Kidney (tissue), 14 donors: Measurements from ENCODE around the gene PSMB10. TPM values are rescaled to one million over a fixed set of nuclear protein-coding genes. Genes with fewer than 3 reads are reported as not detected.
"Not testable (repeated sequence)": the region's sequence is repeated elsewhere in the genome, so short reads cannot be mapped to it uniquely, and the experiment has no call there.

Source experiments
- DNase-seq, 5 donors: peaks; one replicate each; pipeline ENCODE4 v3.0.0-alpha.2; 2013 to 2020
- FAIRE-seq: peaks from 2 replicates; lab custom pipeline; 2012; peaks lifted over from hg19 to GRCh38; lab: Jason Lieb, UNC
- H3K27ac ChIP-seq, 2 donors: one replicate each; pipeline ENCODE4 v1.7.0; 2013; ENCODE audit warnings: low read depth in 2 of 2, low read length in 2 of 2, inconsistent platforms in 1 of 2
- H3K27me3 ChIP-seq: one replicate; pipeline ENCODE4 v1.7.1; 2013; ENCODE audit warnings: low read length, inconsistent platforms; ENCODE audit not compliant: control insufficient read depth, insufficient read depth
- H3K36me3 ChIP-seq, 3 donors: one replicate each; pipeline versions ENCODE4 v1.7.0 to v1.7.1; 2013; ENCODE audit warnings: low read length in 3 of 3, control low read depth in 1 of 3, inconsistent platforms in 1 of 3; ENCODE audit not compliant: insufficient read depth in 3 of 3, control insufficient read depth in 2 of 3
- H3K4me1 ChIP-seq, 3 donors: one replicate each; pipeline versions ENCODE4 v1.7.0 to v1.7.1; 2013; ENCODE audit warnings: low read length in 3 of 3, inconsistent platforms in 1 of 3, low read depth in 1 of 3; ENCODE audit not compliant: control insufficient read depth in 2 of 3, insufficient read depth in 2 of 3
- H3K4me3 ChIP-seq, 3 donors: one replicate each; pipeline versions ENCODE4 v1.7.0 to v1.8.1; 2013; ENCODE audit warnings: low read length in 3 of 3, control low read depth in 1 of 3, inconsistent platforms in 1 of 3
- H3K9ac ChIP-seq, 3 donors: one replicate each; pipeline versions ENCODE4 v1.7.0 to v1.7.1; 2013; ENCODE audit warnings: low read length in 3 of 3, control low read depth in 1 of 3, inconsistent platforms in 1 of 3
- H3K9me3 ChIP-seq, 3 donors: one replicate each; pipeline versions ENCODE4 v1.7.0 to v1.7.1; 2013; ENCODE audit warnings: low read length in 3 of 3, control low read depth in 1 of 3, inconsistent platforms in 1 of 3; ENCODE audit not compliant: control insufficient read depth in 2 of 3, insufficient read depth in 1 of 3
- CTCF ChIP-seq: IDR thresholded peaks from 3 replicates; pipeline ENCODE4 v1.5.1; 2012; ENCODE audit warnings: mild to moderate bottlenecking, moderate library complexity, borderline replicate concordance; ENCODE audit not compliant: insufficient read depth; ENCODE audit errors: extremely low read depth
- intact Hi-C: fragments of 100-400 bp; cut with DNase I; formaldehyde crosslinking; loops from one replicate; pipeline ENCODE4 v1.11.1; 2022
- polyA plus RNA-seq: library from polyadenylated mRNA; stranded (reverse); fragments of 350-450 nt; fragmentation: Illumina TruSeq; extraction: RNeasy Lipid Tissue Mini Kit (QIAGEN cat#74804); gene quantifications from one replicate; pipeline ENCODE4 v1.2.3, GENCODE V29; 2014; ENCODE audit warnings: low read depth, low replicate concordance; ENCODE audit not compliant: insufficient read depth
- total RNA-seq: library from RNA; stranded (reverse); fragmentation: NEBNext Ultra II Directional; extraction: Animal tissue kit (Norgen Biotek cat#: 25700); gene quantifications from one replicate; pipeline ENCODE4 v1.2.1, GENCODE V29; 2021
- donor health status: control.
- donor health status: control.
- donor health status: control.
- donor health status: control.
- donor health status: control.
- donor health status: DM: yes; HTN: yes; CAD: no.
- donor health status: Normal renal cell carcinoma (clear cell type).

Gene PSMB10
- total and polyA plus RNA-seq, 2 donors from 2014 or later, result 76.4 to 78.6 TPM

- TF ChIP-seq CTCF, result no peak
- H3K4me1 ChIP-seq, result peaks cover 0 to 21% (median 17%) of the 10 kb centered on the region in 3 donors
- DNase-seq (no peak), FAIRE-seq (no peak)
- H3K27ac ChIP-seq, result no peak overlapping the region
- no peaks in the 10 kb centered on the region for H3K27me3 ChIP-seq
- H3K9me3 ChIP-seq, result no peaks in the 10 kb centered on the region
- H3K36me3 ChIP-seq, result peaks cover 0 to 13% (median 0%) of the 10 kb centered on the region in 3 donors
- H3K4me3 ChIP-seq, result no peak overlapping the region
- intact Hi-C loops, result no loop called here
- H3K9ac ChIP-seq, result no peak overlapping the region
Observed at GRCh38 chr16:67917852-67918236, 18.8 kb downstream of the PSMB10 start.

- Histone ChIP-seq H3K27me3 (no peaks in the 10 kb centered on the region), H3K27ac (no peak overlapping the region), H3K9me3 (no peaks in the 10 kb centered on the region), H3K36me3 (peaks cover 0 to 13% (median 0%) of the 10 kb centered on the region in 3 donors), H3K4me1 (peaks cover 0 to 21% (median 17%) of the 10 kb centered on the region in 3 donors), H3K4me3 (no peak overlapping the region), H3K9ac (no peak overlapping the region)
- intact Hi-C loops, result no loop called here
- TF ChIP-seq CTCF, result no peak
- DNase-seq (no peak), FAIRE-seq (no peak)
Observed at GRCh38 chr16:67917140-67917851, 19.4 kb downstream of the PSMB10 start.

GRCh38 chr16:67915831-67916723 is 20.6 kb downstream of the PSMB10 start:
- Histone ChIP-seq H3K27me3 (no peaks in the 10 kb centered on the region), H3K4me3 (no peak overlapping the region), H3K36me3 (peaks cover 0 to 16% (median 6%) of the 10 kb centered on the region in 3 donors), H3K9me3 (no peaks in the 10 kb centered on the region), H3K9ac (no peak overlapping the region), H3K27ac (no peak overlapping the region), H3K4me1 (peaks cover 0 to 21% (median 17%) of the 10 kb centered on the region in 3 donors)
- intact Hi-C loops, result no loop called here
- DNase-seq, result no peak
- no peak for TF ChIP-seq CTCF
- FAIRE-seq, result no peak

- DNase-seq, H3K9me3 ChIP-seq, H3K27me3 ChIP-seq, FAIRE-seq, H3K9ac ChIP-seq, intact Hi-C loops, H3K4me3 ChIP-seq, H3K27ac ChIP-seq: not testable (repeated sequence)
- H3K4me1 ChIP-seq, result peaks cover 0 to 21% (median 17%) of the 10 kb centered on the region in 3 donors
- peaks cover 0 to 18% (median 6%) of the 10 kb centered on the region in 3 donors for H3K36me3 ChIP-seq
Observed at GRCh38 chr16:67915496-67915769, 21.2 kb downstream of the PSMB10 start.
